K562 (cell line): ENCODE results near the gene PSORS1C1. TPM values are rescaled to one million over a fixed set of nuclear protein-coding genes. Genes with fewer than 3 reads are reported as not detected.

Source experiments
- ATAC-seq: fragments of 200-7000 bp; cut with Tn5 transposase; 3 replicates; pipeline ENCODE4 v1.9.1; 2020; ENCODE audit warnings: moderate library complexity
- BruUV-seq: library from RNA; stranded (reverse); fragments of 400-500 nt; replicated peaks from 2 replicates; lab custom pipeline; 2021; lab: Mats Ljungman, UMichigan
- CTCF ChIA-PET: fragments of 300-600 bp; formaldehyde crosslinking; extraction: SDS; loops from one replicate; lab custom pipeline; 2021; ENCODE audit warnings: low intra/inter-chr PET ratio; lab: Yijun Ruan, JAX
- POLR2A ChIA-PET: fragments of 300-600, 350-650 bp; sonication (Branson Sonifier 250); formaldehyde crosslinking; extraction: SDS; loops from one replicate; lab custom pipeline; 2021; ENCODE audit warnings: antibody characterized with exemption, inconsistent platforms; lab: Yijun Ruan, JAX
- DNase-seq, 4 experiments: peaks; one replicate each; pipeline versions ENCODE4 v3.0.0 to v3.0.0-alpha.2; 2011 to 2018; ENCODE audit warnings: low spot score in 3 of 4, mixed read lengths in 3 of 4; ENCODE audit errors: extremely low read depth in 1 of 4
- FAIRE-seq: peaks from 2 replicates; lab custom pipeline; 2011; peaks lifted over from hg19 to GRCh38; lab: Jason Lieb, UNC
- H2AFZ ChIP-seq: 2 replicates; pipeline ENCODE4 v1.6.0; 2011; ENCODE audit warnings: low read depth, low read length, control low read depth, inconsistent platforms
- H3K27ac ChIP-seq: fragments of 200-600 bp; 3 replicates; pipeline ENCODE4 v1.8.0; 2011; ENCODE audit warnings: low read depth, mild to moderate bottlenecking, control low read depth, inconsistent platforms, low read length, moderate library complexity, mixed read lengths; ENCODE audit errors: extremely low read depth
- H3K27me3 ChIP-seq, 2 experiments: fragments of 300-600 bp in 1 of 2; 2 replicates in 1 of 2; 3 replicates in 1 of 2; pipeline versions ENCODE4 v1.6.0 to v1.8.0; 2011; ENCODE audit warnings: inconsistent platforms in 2 of 2, low read length in 2 of 2, mild to moderate bottlenecking in 1 of 2, mixed read lengths in 1 of 2, moderate library complexity in 1 of 2; ENCODE audit not compliant: control insufficient read depth in 2 of 2, insufficient read depth in 2 of 2
- H3K36me3 ChIP-seq: fragments of 300-600 bp; 3 replicates; pipeline ENCODE4 v1.8.0; 2011; ENCODE audit warnings: mild to moderate bottlenecking, low read length, inconsistent platforms; ENCODE audit not compliant: control insufficient read depth, insufficient read depth
- H3K4me1 ChIP-seq, 2 experiments: fragments of 200-600 bp in 1 of 2; replicated peaks in 1 of 2; 2 replicates in 1 of 2; 3 replicates in 1 of 2; pipeline versions ENCODE4 v1.5.1 to v1.8.0; 2011; ENCODE audit warnings: inconsistent platforms in 2 of 2, low read length in 2 of 2, mild to moderate bottlenecking in 1 of 2, mixed read lengths in 1 of 2, moderate library complexity in 1 of 2; ENCODE audit not compliant: control insufficient read depth in 2 of 2, insufficient read depth in 2 of 2
- H3K4me2 ChIP-seq: 2 replicates; pipeline ENCODE4 v1.6.1; 2011; ENCODE audit warnings: low read length, control low read depth, inconsistent platforms, mixed read lengths; ENCODE audit not compliant: insufficient read depth
- H3K4me3 ChIP-seq: fragments of 200-600 bp; sonication (generic), shearing (Covaris generic); 2 replicates; pipeline ENCODE4 v1.5.1; 2016; ENCODE audit warnings: control low read depth, inconsistent platforms
- H3K79me2 ChIP-seq: fragments of 200-600 bp; 3 replicates; pipeline ENCODE4 v1.8.0; 2011; ENCODE audit warnings: low read length, inconsistent platforms; ENCODE audit not compliant: control insufficient read depth, insufficient read depth
- H3K9ac ChIP-seq, 2 experiments: 2 replicates each; pipeline versions ENCODE4 v1.6.0 to v1.6.1; 2011; ENCODE audit warnings: low read depth in 2 of 2, low read length in 2 of 2, control low read depth in 1 of 2, inconsistent platforms in 1 of 2, mild to moderate bottlenecking in 1 of 2, mixed read lengths in 1 of 2; ENCODE audit not compliant: insufficient read depth in 1 of 2
- H3K9me1 ChIP-seq: one replicate; pipeline ENCODE4 v1.6.0; 2011; ENCODE audit warnings: inconsistent platforms, mild to moderate bottlenecking, low read length, moderate library complexity; ENCODE audit not compliant: control insufficient read depth, insufficient read depth
- H3K9me3 ChIP-seq: replicated peaks from 2 replicates; pipeline ENCODE4 v1.5.1; 2011; ENCODE audit warnings: low read depth, low read length, inconsistent platforms; ENCODE audit not compliant: control insufficient read depth, insufficient read depth
- H4K20me1 ChIP-seq: replicated peaks from 2 replicates; pipeline ENCODE4 v1.6.1; 2011; ENCODE audit warnings: low read length, inconsistent platforms, mixed read lengths; ENCODE audit not compliant: control insufficient read depth, insufficient read depth
- BRCA1 ChIP-seq, 2 experiments: fragments of 450-650 bp in 1 of 2; sonication (generic) in 1 of 2; formaldehyde crosslinking in 1 of 2; IDR thresholded peaks; 2 replicates each; pipeline versions ENCODE4 v1.5.0 to v1.6.1; 2017 to 2020; ENCODE audit warnings: mild to moderate bottlenecking in 1 of 2, missing genetic modification reagents in 1 of 2
- CCAR2 ChIP-seq: fragments of 200-400 bp; formaldehyde crosslinking; IDR thresholded peaks from 2 replicates; pipeline ENCODE4 v1.6.1; 2017; ENCODE audit warnings: mild to moderate bottlenecking, low read depth, low read length
- ELF1 ChIP-seq: fragments of 200-800 bp; sonication (Bioruptor generic); IDR thresholded peaks from 2 replicates; pipeline ENCODE4 v1.6.1; 2016; ENCODE audit warnings: missing genetic modification characterization, missing compliant biosample characterization
- HNRNPK ChIP-seq: fragments of 200-400 bp; formaldehyde crosslinking; IDR thresholded peaks from one replicate; pipeline ENCODE4 v1.6.1; 2018; ENCODE audit warnings: mild to moderate bottlenecking, low read depth, low read length; ENCODE audit not compliant: poor library complexity, severe bottlenecking
- MIER1 ChIP-seq: fragments of 450-650 bp; IDR thresholded peaks from 2 replicates; pipeline ENCODE4 v1.6.1; 2016; ENCODE audit warnings: antibody characterized with exemption, mild to moderate bottlenecking, low read depth
- NCOA1 ChIP-seq: fragments of 450-650 bp; IDR thresholded peaks from 2 replicates; pipeline ENCODE4 v1.6.1; 2016; ENCODE audit warnings: low read depth
- PHB2 ChIP-seq: fragments of 450-650 bp; IDR thresholded peaks from 2 replicates; pipeline ENCODE4 v1.6.1; 2017; ENCODE audit warnings: low read depth
- RAD51 ChIP-seq: fragments of 450-650 bp; IDR thresholded peaks from 2 replicates; pipeline ENCODE4 v1.7.1; 2016; ENCODE audit warnings: low read depth, mild to moderate bottlenecking, borderline replicate concordance
- RFX1 ChIP-seq: fragments of 450-650 bp; IDR thresholded peaks from 2 replicates; pipeline ENCODE4 v1.6.1; 2016; ENCODE audit warnings: mild to moderate bottlenecking, moderate library complexity
- STAT5B ChIP-seq: fragments of 250-450 bp; sonication (Bioruptor Pico); IDR thresholded peaks from 2 replicates; pipeline ENCODE4 v1.8.0; 2021; ENCODE audit warnings: mild to moderate bottlenecking, inconsistent platforms
- SUPT5H ChIP-seq: fragments of 450-650 bp; IDR thresholded peaks from 2 replicates; pipeline ENCODE4 v1.6.1; 2016
- TFAP4 ChIP-seq: sonication (generic); formaldehyde crosslinking; IDR thresholded peaks from 2 replicates; pipeline ENCODE4 v1.8.0; 2022; ENCODE audit warnings: missing genetic modification reagents, mild to moderate bottlenecking, moderate library complexity, borderline replicate concordance
- TSC22D4 ChIP-seq: fragments of 450-650 bp; IDR thresholded peaks from 2 replicates; pipeline ENCODE4 v1.6.1; 2016; ENCODE audit warnings: missing genetic modification characterization, missing biosample characterization, control low read depth
- ZNF232 ChIP-seq: sonication (generic); formaldehyde crosslinking; IDR thresholded peaks from 2 replicates; pipeline ENCODE4 v1.8.0; 2022; ENCODE audit warnings: mild to moderate bottlenecking, missing genetic modification reagents
- whole genome bisulfite sequencing: fragments of 100-300 bp; shearing (Covaris generic); methylation state at CpG from one replicate; pipeline ENCODE4 v1.1.6; 2016; ENCODE audit warnings: low coverage, mixed read lengths; ENCODE audit not compliant: insufficient coverage; ENCODE audit errors: missing lambda C conversion rate; 5-methylcytosine and 5-hydroxymethylcytosine counted together
- in situ Hi-C: fragments of 300-500 bp; cut with MboI; formaldehyde crosslinking; loops from 4 replicates; pipeline ENCODE4 v1.15.0; 2018; ENCODE audit warnings: inconsistent platforms, mixed read lengths
- intact Hi-C: fragments of 100-400 bp; cut with micrococcal nuclease; formaldehyde crosslinking; loops from 2 replicates; pipeline ENCODE4 v1.14.2; 2022
- polyA plus RNA-seq, 8 experiments: library from polyadenylated mRNA; depleted of rRNA in 4 of 8; stranded (reverse) in 5 of 8; unstranded in 3 of 8; fragments of >200 nt; fragmentation: Nextera tagmentation in 2 of 8; fragmentation: Illumina TruSeq in 1 of 8; extraction: Ambion mirVana in 2 of 8; extraction: Trizol in 1 of 8; gene quantifications; 2 replicates each; pipeline versions ENCODE4 v1.2.1 to v1.2.3, GENCODE V29; 2011 to 2014; ENCODE audit warnings: inconsistent platforms in 1 of 8, missing spikeins in 1 of 8
- total RNA-seq, 7 experiments: library from RNA; depleted of rRNA in 6 of 7; stranded (reverse); fragments of >200 nt in 6 of 7; fragmentation: Illumina TruSeq in 2 of 7; extraction: Trizol in 2 of 7; gene quantifications; 2 replicates each; pipeline versions ENCODE4 v1.2.1 to v1.2.3, GENCODE V29; 2011 to 2021; ENCODE audit warnings: low replicate concordance in 1 of 7

PSORS1C1 gene
- total and polyA plus RNA-seq, 9 of the 15 experiments (the other 6 are each of a cell fraction or from before 2014, with no cell fraction given): 0.11 TPM; not detected in 8

GRCh38 chr6:31179042-31179386, 64.4 kb downstream of the PSORS1C1 start:
- H2AFZ ChIP-seq: no peak overlapping the region
- no peak for FAIRE-seq
- H3K27ac ChIP-seq: no peak overlapping the region

More at GRCh38 chr6:31179042-31179386, 64.4 kb downstream of the PSORS1C1 start:
- BruUV-seq: no TSS peak
- no peaks in the 10 kb centered on the region for H3K79me2 ChIP-seq
- H3K36me3 ChIP-seq: no peaks in the 10 kb centered on the region
- CTCF ChIA-PET: no interaction called here
- no peak overlapping the region for H3K9ac ChIP-seq
- TF ChIP-seq TFAP4 (CRISPR knock-in tag) (no peak), PHB2 (no peak), BRCA1 (IDR thresholded peaks at IDR 0.05) (no peak), BRCA1 (CRISPR knock-in tag; IDR thresholded peaks at IDR 0.05) (no peak), STAT5B (no peak), TSC22D4 (tag) (no peak), ZNF232 (no peak), CCAR2 (no peak), RAD51 (no peak), NCOA1 (no peak), MIER1 (no peak), SUPT5H (no peak), ELF1 (tag) (no peak), HNRNPK (no peak), RFX1 (no peak)
- in situ Hi-C loops: no loop called here
- no peak overlapping the region for H3K4me3 ChIP-seq
- no peaks in the 10 kb centered on the region for H3K9me1 ChIP-seq
- H3K9me3 ChIP-seq: no peaks in the 10 kb centered on the region
- no peak overlapping the region for H3K4me2 ChIP-seq
- intact Hi-C loops: no loop called here
- DNase-seq (no peak), ATAC-seq (no peak)
- peaks cover 11 to 17% of the 10 kb centered on the region in 2 experiments for H3K4me1 ChIP-seq
- H3K27me3 ChIP-seq: no peaks in the 10 kb centered on the region
- POLR2A ChIA-PET: interaction anchor here (1.5 kb wide), 1 partner anchor 10 kb away, joined by 4 read pairs; no protein-coding TSS in a partner anchor
- 8% methylated on average over 4 of the region's 4 CpGs for WGBS
- H4K20me1 ChIP-seq: no peaks in the 10 kb centered on the region
